ENCODE data around the gene RBM47.
A peak's percentile ranks its signal among the peaks of the same experiment; 100 is the strongest.
"Not testable (repeated sequence)": the region's sequence is repeated elsewhere in the genome, so short reads cannot be mapped to it uniquely, and the experiment has no call there.

The RBM47 gene

GRCh38 chr4:40629401-40630334, at the start of gene RBM47:
TSS of gene RBM47 (minus strand) at chr4:40629864. CDS start at chr4:40438893, 190,971 bp downstream.
- DNase-seq = peak; percentile 49

DNA sequence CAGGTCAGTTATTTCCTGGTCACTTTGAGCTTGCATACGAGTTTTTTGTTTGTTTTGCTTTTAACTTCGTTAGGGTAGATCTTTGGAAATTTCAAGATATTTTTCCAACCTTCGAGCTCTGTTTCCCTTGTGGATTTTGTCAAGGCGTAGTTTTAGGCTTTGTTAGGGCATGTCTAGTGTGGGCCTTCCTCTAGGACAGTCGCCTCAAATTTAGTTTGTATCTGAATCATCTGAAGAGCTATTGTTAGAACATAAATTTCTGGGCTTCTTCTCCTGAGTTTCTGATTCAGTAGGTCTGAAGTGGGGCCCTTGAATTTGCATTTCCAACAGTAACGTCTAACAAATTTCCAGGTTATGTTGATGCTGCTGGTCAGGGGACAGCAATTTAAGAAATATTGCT, 48.8 kb upstream of the RBM47 start:
- no peak for DNase-seq

DNA sequence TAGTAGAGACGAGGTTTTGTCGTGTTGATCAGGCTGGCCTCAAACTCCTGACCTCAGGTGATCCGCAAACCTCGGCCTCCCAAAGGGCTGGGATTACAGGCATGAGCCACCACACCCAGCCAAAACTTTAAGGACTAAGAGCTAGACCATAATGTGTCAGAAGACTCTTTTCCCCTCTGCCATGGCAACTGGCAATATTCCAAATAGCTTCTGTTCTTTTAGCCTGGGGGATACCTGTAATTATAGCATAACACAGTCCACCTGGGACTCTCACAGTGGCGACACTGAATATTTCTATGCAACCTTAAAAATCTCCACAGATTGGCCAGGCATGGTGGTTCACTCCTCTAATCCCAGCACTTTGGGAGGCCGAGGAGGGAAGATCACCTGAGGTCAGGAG, 45.5 kb upstream of the RBM47 start:
- DNase-seq = no peak

DNA sequence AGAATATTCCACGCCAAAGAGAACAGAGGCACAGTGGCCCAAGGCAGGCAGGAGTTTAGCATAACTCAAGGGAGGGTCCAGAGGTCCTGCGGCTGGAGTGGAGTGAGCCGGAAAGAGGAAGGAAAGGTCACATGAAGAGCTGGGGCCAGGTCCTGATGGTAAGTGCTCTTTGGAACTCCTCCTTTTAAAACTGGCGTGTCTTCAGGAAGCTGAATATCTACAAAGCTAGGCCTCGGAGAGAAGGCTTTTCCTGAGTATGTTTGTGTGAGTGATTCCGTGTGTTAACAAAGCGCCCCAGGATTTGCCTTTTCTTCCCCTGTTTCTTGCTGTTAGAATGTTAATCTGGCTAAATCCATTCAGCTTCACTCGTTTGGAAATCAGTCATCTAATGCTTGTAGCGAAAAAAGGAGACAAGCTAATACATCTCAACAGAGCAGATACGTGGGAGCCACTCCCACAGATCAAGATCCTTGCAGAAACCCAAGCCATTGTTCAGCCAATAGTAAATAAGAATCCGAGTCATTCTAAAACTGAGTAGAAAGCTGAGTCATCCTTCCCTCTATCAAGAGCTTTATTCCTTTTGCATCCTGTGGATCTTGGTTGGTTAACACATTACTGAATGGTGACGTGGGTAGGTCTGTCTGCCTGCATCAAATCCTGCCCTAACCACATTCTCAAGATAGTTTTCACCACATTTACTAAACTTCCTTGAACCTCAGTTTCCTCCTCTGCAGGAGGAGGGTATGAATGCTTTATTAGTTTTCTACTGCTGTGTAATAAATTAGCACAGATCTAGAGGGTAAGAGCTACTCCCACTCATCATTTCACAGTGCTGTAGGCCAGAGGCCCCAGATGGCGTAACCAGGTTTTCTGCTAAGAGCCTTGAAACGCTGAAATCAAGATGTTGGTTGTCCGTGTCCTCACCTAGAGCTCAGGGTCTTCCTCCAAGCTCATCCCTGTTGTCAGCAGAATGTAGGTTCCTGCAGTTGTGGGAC, 43.2 kb upstream of the RBM47 start:
- DNase-seq = peak; percentile 66

GRCh38 chr4:40669504-40669903, 39.8 kb upstream of the RBM47 start:
- peak; percentile 49 for DNase-seq

- no peak for DNase-seq
These were observed 36.2 kb upstream of the RBM47 start for GRCh38 chr4:40665842-40666241.

GRCh38 chr4:40662962-40663604, 33.4 kb upstream of the RBM47 start:
- DNase-seq = peak; percentile 73

DNA sequence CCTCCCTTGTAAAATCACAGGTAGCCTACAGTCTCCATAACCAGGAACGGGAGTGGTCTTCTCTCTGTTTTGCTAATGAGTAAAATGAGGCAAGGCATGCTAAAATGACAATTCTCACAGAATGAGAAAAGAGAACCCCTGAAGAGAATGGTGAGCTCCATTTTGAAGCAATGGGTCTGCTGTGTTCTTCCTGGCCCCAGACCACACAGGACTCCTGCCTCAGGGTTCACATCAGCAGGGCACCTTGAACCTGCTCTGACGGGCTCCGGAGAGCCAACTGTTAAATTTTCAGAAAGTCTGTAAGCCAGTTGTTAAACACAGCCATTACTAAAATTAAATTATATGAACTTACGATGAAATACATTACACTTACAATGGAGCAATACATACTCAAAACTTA, 32.1 kb upstream of the RBM47 start:
- DNase-seq = no peak

GRCh38 chr4:40656201-40656863, 26.7 kb upstream of the RBM47 start:
- DNase-seq = no peak

GRCh38 chr4:40651280-40651679, 21.6 kb upstream of the RBM47 start:
- DNase-seq = no peak

DNA sequence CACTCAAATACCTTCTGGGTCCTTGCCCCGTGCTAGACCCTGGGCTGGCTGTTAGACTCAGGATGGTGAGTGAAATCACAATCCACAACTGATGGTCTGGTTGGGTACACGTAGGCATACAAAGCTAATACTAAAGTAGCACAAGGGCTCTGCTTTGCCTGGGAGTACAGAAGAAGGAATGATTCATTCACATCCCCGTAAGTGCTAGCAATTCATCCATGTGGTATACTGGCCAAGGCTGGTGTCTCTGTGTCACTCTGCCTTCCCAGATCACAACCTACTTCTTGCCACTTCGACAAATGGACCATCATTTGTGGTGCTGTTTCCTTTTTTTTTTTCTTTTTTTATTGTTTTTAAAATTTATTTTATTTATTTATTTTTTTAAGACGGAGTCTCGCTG, 19.7 kb upstream of the RBM47 start:
- DNase-seq = no peak

DNA sequence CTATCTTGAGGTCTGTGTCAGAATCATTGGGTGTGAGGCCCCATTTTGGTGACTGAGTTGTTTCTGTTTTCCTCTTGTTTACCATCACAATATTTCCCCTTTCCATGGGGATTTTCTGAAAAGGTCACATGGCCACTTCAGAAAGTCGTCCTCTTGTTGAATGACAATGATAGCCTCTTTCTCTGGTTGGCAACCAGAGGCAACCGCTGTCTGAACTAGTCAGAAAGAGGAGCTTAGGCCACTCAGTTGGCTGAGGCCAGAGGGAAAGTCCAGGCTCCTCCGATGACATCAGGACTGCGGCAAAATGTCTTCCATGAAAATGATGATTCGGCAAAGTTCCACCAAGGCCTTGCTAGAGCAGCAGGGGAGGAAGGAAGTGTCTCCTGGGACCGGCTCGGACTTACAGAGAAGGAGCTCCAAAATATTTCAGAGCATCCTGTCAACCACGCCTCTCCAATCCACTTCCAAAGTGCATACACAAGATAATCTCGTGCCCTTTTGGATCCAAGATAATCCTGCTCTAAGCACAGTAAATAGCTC, 19.1 kb upstream of the RBM47 start:
- no peak for DNase-seq

- DNase-seq = no peak
These were observed 18.5 kb upstream of the RBM47 start for GRCh38 chr4:40648131-40648530.

DNA sequence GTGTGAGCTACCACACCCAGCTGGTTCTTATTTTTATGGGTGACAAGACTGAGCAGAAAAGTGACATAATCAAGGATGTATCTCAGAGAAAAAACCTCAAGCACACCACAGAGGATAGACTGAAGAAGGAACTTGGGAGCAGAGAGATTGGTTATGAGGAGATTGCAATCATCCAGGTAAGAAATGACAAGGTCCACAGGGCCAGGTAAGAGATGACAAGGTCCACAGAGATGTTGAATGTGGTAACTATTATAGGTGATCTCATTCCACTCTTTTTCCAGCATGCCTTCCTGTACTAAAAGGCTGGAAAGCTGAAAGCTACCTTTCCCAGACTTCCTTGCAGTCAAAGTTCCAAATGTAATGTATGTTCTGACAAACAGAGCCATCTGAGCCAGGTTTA, 15.9 kb upstream of the RBM47 start:
- DNase-seq = no peak

DNA sequence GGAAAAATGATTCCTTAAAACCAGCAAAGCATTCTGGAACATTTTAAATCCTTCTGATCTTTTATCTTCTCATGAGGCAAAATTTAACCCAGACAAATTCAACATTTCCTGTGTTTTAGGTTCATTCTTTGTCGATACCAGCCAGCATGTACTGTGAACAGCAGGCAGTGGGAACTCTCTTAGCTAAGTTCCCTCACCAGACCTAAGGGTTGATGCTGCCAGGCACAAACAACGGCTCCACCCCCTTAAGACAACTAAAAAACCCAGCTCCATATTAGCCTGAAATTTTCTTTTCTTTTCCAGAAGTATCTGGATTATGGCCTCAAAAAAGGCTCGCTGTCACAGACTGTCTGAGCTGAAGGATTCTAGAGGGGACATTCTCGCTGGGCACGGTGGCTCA, 2.4 kb upstream of the RBM47 start:
- DNase-seq = no peak

- DNase-seq = no peak
These were observed 814 bp upstream of the RBM47 start for GRCh38 chr4:40630335-40631021.

- DNase-seq = no peak
These were observed 776 bp downstream of the RBM47 start for GRCh38 chr4:40628888-40629287.

GRCh38 chr4:40628407-40628806, 1.3 kb downstream of the RBM47 start:
- not testable (repeated sequence) for DNase-seq

GRCh38 chr4:40627540-40627939, 2.1 kb downstream of the RBM47 start:
- DNase-seq = no peak

GRCh38 chr4:40626183-40626990, 3.3 kb downstream of the RBM47 start:
- DNase-seq = peak; percentile 40

DNA sequence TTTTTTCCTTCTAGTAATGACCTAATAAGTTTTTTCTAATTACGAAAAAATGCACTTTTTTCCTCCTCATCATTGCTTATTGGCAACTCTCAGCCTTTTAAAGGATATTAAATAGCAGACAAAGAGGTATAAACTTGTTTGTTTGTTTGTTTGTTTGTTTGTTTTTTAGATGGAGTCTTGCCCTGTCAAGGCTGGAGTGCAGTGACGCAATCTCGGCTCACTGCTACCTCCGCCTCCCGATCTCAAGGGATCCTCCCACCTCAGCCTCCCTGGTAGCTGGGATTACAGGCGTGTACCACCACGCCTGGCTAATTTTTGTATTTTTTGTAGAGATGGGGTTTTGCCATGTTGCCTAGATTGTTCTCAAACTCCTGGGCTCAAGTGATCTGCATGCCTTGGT, 6.0 kb downstream of the RBM47 start:
- no peak for DNase-seq
